Adrenal gland (tissue), 12 donors: ENCODE measurements around the gene KRT16. TPM values are rescaled to one million over a fixed set of nuclear protein-coding genes. Genes with fewer than 3 reads are reported as not detected.
"Not testable (repeated sequence)": the region's sequence is repeated elsewhere in the genome, so short reads cannot be mapped to it uniquely, and the experiment has no call there.

ENCODE experiments used
- DNase-seq, 7 donors: peaks; one replicate each; pipeline ENCODE4 v3.0.0-alpha.2; 2019 to 2020
- H3K27ac ChIP-seq, 5 donors: fragments of 200-600 bp; sonication (generic) in 4 of 5; 1 replicate in 3 of 5; 2 replicates in 2 of 5; pipeline versions ENCODE4 v1.5.1 to v1.8.0; 2016 to 2020; ENCODE audit warnings: mild to moderate bottlenecking in 1 of 5
- H3K27me3 ChIP-seq: fragments of 200-600 bp; 2 replicates; pipeline ENCODE4 v1.8.0; 2021
- H3K36me3 ChIP-seq, 2 donors: fragments of 200-600 bp; replicated peaks in 1 of 2; 1 replicate in 1 of 2; 2 replicates in 1 of 2; pipeline versions ENCODE4 v1.5.1 to v1.8.0; 2018 to 2022
- H3K4me1 ChIP-seq, 2 donors: fragments of 200-600 bp; replicated peaks in 1 of 2; 1 replicate in 1 of 2; 2 replicates in 1 of 2; pipeline versions ENCODE4 v1.5.1 to v1.8.0; 2018 to 2021
- H3K4me3 ChIP-seq, 4 donors: fragments of 200-600 bp; sonication (generic) in 3 of 4; one replicate each; pipeline ENCODE4 v1.5.1; 2016 to 2018
- H3K9me3 ChIP-seq, 3 donors: fragments of 200-600 bp; sonication (generic) in 1 of 3; replicated peaks in 1 of 3; 1 replicate in 2 of 3; 2 replicates in 1 of 3; pipeline versions ENCODE4 v1.5.1 to v1.8.0; 2016 to 2021
- CTCF ChIP-seq, 6 experiments: fragments of 450-650 bp in 4 of 6; fragments of 200-600 bp in 2 of 6; sonication (generic) in 1 of 6; IDR thresholded peaks; 1 replicate in 5 of 6; 2 replicates in 1 of 6; pipeline versions ENCODE4 v1.5.1 to v1.8.0; 2016 to 2021; ENCODE audit warnings: antibody characterized with exemption in 6 of 6, mild to moderate bottlenecking in 2 of 6, moderate library complexity in 1 of 6
- POLR2A ChIP-seq, 2 donors: fragments of 450-650 bp; IDR thresholded peaks; one replicate each; pipeline ENCODE4 v1.6.1; 2017; ENCODE audit warnings: antibody characterized with exemption in 2 of 2, mild to moderate bottlenecking in 2 of 2, moderate library complexity in 1 of 2
- WGBS, 4 donors: extraction: QIAGEN DNeasy Blood & Tissue Kit in 2 of 4; methylation state at CpG; one replicate each; pipeline versions ENCODE4 v1.1.5 to v1.1.7; 2013 to 2017; 5-methylcytosine and 5-hydroxymethylcytosine counted together
- intact Hi-C, 2 donors: fragments of 100-400 bp; cut with DNase I; formaldehyde crosslinking; loops; one replicate each; pipeline versions ENCODE4 v1.14.1 to v1.15.0; 2022 to 2023
- polyA plus RNA-seq, 3 donors: library from polyadenylated mRNA; stranded (reverse); fragments of 200-250 nt in 2 of 3; fragments of 350-450 nt in 1 of 3; fragmentation: Illumina TruSeq in 1 of 3; extraction: RNeasy Lipid Tissue Mini Kit (QIAGEN cat#74804) in 1 of 3; gene quantifications; one replicate each; pipeline ENCODE4 v1.2.3, GENCODE V29; 2013 to 2014
- total RNA-seq, 9 donors: library from RNA; depleted of rRNA in 4 of 9; stranded (reverse); fragments of >200 nt in 4 of 9; fragments of 120-200 nt in 1 of 9; fragmentation: NEBNext Ultra II Directional in 1 of 9; extraction: Animal tissue kit (Norgen Biotek cat#: 25700) in 1 of 9; gene quantifications; one replicate each; pipeline versions ENCODE4 v1.1.0 to v1.2.4, GENCODE V29; 2013 to 2023
- donor health status: healthy with polysubstance abuse.
- donor health status: Bipolar disorder and iron deficiency.
- donor health status: DM: yes; HTN: yes; CAD: no.
- donor health status: DM: no; HTN: no; CAD: no.
- donor health status: DM: no; HTN: no; CAD: no.
- donor health status: DM: yes; HTN: yes; CAD: no.

The KRT16 gene
- total and polyA plus RNA-seq, 12 donors = 0.18 to 4.5 (median 0.69) TPM; not detected in 3

GRCh38 chr17:41627316-41628072 lies 14.9 kb upstream of the KRT16 start:
- Histone ChIP-seq H3K4me1 (no peaks in the 10 kb centered on the region), H3K36me3 (no peaks in the 10 kb centered on the region), H3K27me3 (no peaks in the 10 kb centered on the region), H3K27ac (no peak overlapping the region), H3K4me3 (no peak overlapping the region), H3K9me3 (no peaks in the 10 kb centered on the region)
- 80 to 88% (median 86%) methylated on average over 19 to 23 of the region's 23 CpGs for WGBS, 4 donors
- TF ChIP-seq CTCF (IDR thresholded peaks at IDR 0.05) (no peak), POLR2A (IDR thresholded peaks at IDR 0.05) (no peak)
- intact Hi-C loops = no loop called here
- DNase-seq = no peak

GRCh38 chr17:41626914-41627295 lies 14.3 kb upstream of the KRT16 start:
- WGBS, 4 donors = 78 to 90% (median 84%) methylated on average over 5 of the region's 5 CpGs
- H3K36me3 ChIP-seq, H3K4me3 ChIP-seq, DNase-seq, intact Hi-C loops, H3K9me3 ChIP-seq, H3K27ac ChIP-seq, H3K4me1 ChIP-seq, H3K27me3 ChIP-seq: not testable (repeated sequence)

DNA sequence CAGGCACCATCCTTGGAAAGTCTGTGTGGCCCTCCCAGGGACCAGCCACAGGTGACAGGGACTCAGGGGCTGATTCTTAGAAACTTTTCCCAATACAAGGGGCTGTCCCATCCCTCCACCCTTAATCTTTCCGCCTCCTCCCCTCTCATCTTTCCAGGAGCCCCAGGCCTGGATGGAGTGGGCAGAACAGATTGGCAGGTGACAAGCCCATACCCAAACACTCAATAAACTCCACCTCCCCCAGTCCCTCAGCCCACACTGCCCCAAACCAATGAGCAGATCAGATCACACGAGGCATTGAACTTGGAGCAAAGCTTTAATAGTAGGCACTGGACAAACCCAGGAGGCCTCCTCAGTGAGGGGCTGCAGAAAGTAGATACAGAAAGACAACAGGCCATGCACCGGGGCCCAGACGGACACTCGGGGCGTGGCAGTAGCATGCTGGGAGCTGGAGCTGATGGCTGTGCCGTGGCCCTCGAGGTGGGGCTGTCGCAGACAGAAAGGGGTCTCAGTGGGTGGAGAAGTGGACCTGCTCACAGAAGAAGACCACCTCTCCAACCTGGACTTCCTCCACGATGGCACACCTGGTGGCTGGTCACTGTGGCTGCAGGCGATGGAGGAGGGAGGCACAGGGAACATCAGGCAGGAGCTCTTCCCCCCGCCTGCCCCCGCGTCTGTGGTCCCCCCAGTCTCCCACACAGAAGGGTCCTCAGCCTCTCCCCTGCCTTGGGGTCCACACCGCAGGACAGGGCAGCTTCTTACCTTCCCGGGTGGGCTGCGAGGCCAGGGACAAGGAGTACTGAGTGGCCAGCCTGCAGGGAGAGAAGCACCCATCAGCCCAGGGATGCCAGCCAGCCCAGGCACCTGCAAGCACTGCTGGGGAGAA lies 13.7 kb upstream of the KRT16 start:
- WGBS, 4 donors = 79 to 94% (median 87%) methylated on average over 6 to 17 of the region's 17 CpGs
- H3K9me3 ChIP-seq, H3K4me1 ChIP-seq, H3K36me3 ChIP-seq, H3K27me3 ChIP-seq, H3K4me3 ChIP-seq, H3K27ac ChIP-seq, intact Hi-C loops, DNase-seq: not testable (repeated sequence)

GRCh38 chr17:41625602-41626001 lies 13.0 kb upstream of the KRT16 start:
- Histone ChIP-seq H3K36me3 (no peaks in the 10 kb centered on the region), H3K4me3 (no peak overlapping the region), H3K9me3 (no peaks in the 10 kb centered on the region), H3K4me1 (no peaks in the 10 kb centered on the region), H3K27me3 (no peaks in the 10 kb centered on the region), H3K27ac (no peak overlapping the region)
- TF ChIP-seq CTCF (IDR thresholded peaks at IDR 0.05) = no peak
- TF ChIP-seq POLR2A (IDR thresholded peaks at IDR 0.05) = no peak
- 75 to 81% (median 78%) methylated on average over 4 to 16 of the region's 16 CpGs for WGBS, 4 donors
- intact Hi-C loops = no loop called here
- DNase-seq = peak in 1 of 7 donors; percentile 4

GRCh38 chr17:41624208-41625101 lies 11.9 kb upstream of the KRT16 start, which contains the start of gene KRT17:
TSS of gene KRT17 (minus strand) at chr17:41624575. CDS start at chr17:41624509, 66 bp downstream.
- DNase-seq = no peak
- WGBS, 4 donors = 75 to 86% (median 84%) methylated on average over 11 to 31 of the region's 33 CpGs
- no peak for TF ChIP-seq POLR2A (IDR thresholded peaks at IDR 0.05)
- no peak for TF ChIP-seq CTCF (IDR thresholded peaks at IDR 0.05)
- intact Hi-C loops = no loop called here
- Histone ChIP-seq H3K4me3 (no peak within 1 kb of the TSS), H3K4me1 (no peaks in the 10 kb centered on the region), H3K9me3 (no peaks in the 10 kb centered on the region), H3K36me3 (no peaks in the 10 kb centered on the region), H3K27me3 (no peaks in the 10 kb centered on the region), H3K27ac (no peak within 1 kb of the TSS)

DNA sequence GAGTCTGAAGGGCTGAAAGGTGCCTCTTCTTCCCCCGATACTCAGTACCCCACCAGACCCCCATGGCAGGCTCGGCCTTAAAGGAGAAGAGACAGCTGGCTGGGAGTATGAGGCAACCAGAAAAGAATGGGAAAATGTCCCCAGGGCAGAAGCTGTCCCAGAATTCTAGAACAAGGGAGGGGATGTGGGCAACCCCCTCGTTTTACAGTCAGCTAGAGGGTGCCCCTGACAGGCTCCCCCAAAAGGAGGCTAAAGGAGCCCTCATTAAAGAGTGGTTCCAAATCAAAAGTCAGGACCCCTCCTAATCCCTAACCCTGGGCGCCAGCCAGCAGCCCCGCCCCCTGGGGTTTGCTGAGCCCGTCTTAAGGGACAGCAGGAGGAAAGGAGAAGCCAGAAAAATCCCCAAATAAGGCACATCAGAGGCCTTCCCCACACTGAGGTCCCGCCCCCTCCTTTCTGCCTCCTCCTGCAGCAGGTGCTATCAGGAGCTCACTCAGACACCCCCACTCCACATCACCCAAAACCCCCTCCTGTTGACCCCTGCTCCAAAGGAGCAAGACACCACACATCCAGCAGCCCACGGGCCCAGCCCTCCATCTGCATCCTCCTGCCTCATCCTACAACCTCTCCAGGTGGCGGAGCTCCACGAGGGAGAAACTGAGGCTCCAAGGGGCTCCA lies 10.8 kb upstream of the KRT16 start:
- intact Hi-C loops, H3K27me3 ChIP-seq, H3K4me1 ChIP-seq: not testable (repeated sequence)

More for the DNA sequence above, 10.8 kb upstream of the KRT16 start:
- 50 to 79% (median 72%) methylated on average over 6 to 10 of the region's 10 CpGs for WGBS, 4 donors
- not testable (repeated sequence) for H3K36me3 ChIP-seq, H3K4me3 ChIP-seq, H3K27ac ChIP-seq, DNase-seq, H3K9me3 ChIP-seq
